NCI-H187 (cell line): ENCODE data around the gene JADE2.
"Not testable (repeated sequence)": the region's sequence is repeated elsewhere in the genome, so short reads cannot be mapped to it uniquely, and the experiment has no call there.

Experiments
- DNase-seq, 2 experiments: peaks; one replicate each; lab custom pipeline; 2025; lab: John Stamatoyannopoulos, UW

The JADE2 gene

DNA sequence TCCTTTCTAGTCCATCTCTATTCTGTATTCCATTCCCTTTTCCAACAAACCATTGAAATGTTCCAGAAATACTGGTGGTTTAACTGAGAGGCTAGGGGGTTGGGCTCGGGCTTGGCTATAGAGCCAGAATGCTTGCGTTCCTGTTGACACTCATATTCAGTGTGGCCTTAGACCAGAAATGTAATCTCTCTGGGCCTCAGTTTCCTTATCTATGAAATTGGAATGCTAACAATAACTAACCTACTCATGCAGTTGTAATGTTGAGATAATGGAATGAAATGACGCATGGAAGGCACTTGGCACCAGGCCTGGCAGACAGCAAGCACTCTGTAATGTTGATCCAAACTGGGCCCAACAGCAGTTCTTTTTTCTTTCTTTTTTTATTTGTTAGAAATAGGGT is 26.8 kb downstream of the JADE2 start:
- no peak for DNase-seq

DNA sequence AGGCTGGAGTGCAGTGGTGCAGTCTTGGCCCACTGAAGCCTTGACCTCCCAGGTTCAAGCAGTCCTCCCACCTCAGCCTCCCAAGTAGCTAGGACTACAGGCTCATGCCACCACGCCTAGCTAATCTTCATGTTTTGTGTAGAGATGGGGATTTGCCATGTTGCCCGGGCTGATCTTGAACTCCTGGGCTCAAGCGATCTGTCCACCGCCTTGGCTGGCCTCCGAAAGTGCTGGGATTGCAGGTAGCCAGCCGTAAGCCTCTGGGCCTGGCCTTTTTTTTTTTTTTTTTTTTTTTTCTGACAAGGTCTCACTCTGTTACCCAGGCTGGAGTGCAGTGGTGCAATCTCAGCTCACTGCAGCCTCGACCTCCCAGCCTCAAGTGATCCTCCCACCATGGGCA is 27.2 kb downstream of the JADE2 start:
- not testable (repeated sequence) for DNase-seq

- DNase-seq: no peak
Measured at GRCh38 chr5:134553821-134554267, 28.4 kb downstream of the JADE2 start.

DNA sequence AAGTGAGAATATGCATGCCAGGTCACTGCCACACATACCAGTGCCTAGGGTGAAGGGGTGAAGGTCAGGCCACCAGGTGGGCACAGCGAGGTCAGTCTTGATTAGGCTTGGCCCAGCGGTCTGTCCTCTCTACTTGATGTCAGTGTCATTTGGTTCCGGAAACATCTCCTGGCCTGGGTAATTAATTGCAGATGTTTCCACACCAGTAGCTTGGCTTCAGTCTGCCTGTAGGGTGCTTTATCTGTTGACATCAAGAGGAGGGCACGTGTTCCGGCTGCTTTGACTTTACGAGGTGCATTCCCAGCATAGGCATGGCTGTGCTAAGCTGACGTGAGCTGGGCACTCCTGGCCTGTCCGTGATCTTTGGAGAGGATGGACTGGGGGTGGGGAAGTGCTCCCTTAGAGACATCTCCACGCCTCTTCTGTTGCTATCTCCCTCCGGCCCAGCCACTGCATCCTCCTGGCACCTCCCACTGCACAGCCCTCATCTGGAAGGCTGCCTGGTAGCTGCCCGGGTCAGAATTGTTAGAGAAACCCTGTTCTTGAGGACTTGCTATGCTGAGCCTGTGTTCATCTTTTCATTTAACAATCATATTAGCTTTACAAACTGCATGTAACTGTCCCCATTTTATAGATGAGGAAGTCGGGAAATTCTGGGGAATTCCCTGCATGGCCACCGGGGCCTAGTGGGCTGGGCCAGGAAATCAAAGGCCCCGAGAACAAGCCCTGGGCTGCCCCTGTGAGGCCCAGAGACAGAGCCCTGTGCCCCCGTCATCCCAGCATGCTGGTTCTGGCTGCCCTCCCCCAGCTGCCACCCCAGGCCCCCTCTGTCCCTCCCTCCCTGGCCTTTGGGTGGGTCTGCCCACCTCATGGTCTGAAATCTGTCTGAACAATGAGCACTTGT is 29.1 kb downstream of the JADE2 start:
- DNase-seq: peak; percentile 3 to 19

GRCh38 chr5:134555223-134555889 is 29.9 kb downstream of the JADE2 start:
- no peak for DNase-seq

GRCh38 chr5:134555890-134556311 is 30.4 kb downstream of the JADE2 start:
- DNase-seq: no peak

GRCh38 chr5:134556588-134556987 is 31.1 kb downstream of the JADE2 start:
- not testable (repeated sequence) for DNase-seq

GRCh38 chr5:134556994-134557393 is 31.5 kb downstream of the JADE2 start:
- no peak for DNase-seq

- DNase-seq: no peak
Measured at GRCh38 chr5:134559672-134560071, 34.2 kb downstream of the JADE2 start.

GRCh38 chr5:134560698-134561097 is 35.2 kb downstream of the JADE2 start:
- no peak for DNase-seq

DNA sequence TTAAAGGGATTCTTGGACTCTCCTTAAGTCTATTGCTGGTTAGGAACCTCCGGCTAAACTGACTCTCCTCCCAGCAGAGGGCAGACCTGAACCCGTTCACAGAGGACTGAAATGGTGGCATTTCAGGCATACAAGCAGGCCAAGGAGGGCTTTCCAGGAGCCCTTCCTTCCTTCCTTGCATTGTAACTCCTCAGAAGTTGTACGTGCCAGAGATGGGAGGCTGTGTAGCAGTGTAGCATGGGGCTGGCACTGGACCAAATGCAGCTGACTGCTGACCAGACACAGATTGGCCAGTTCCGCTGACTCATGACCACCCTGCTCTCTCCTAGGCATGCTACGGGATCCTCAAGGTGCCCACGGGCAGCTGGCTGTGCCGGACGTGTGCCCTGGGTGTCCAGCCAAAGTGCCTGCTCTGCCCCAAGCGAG is 36.4 kb downstream of the JADE2 start:
- no peak for DNase-seq

- DNase-seq: no peak
Measured at GRCh38 chr5:134563221-134563620, 37.8 kb downstream of the JADE2 start.

DNA sequence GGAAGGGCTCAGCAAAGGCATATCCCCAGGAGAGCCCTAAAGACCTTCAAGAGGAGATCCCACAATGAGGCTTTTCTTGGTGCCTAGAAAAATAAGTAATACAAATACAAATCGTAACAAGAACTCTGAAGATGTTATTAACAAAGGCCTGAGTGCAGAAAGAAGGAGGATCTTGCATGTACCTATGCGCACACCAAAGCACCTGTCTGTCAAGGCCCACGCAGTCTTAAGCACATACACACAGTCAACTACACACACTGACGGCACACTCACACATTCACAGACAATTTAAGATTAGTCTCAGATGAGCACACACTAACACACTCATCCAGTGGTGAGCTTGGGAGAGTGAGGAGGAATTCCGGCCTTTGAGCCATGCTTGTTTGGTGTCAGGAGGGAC is 38.5 kb downstream of the JADE2 start:
- no peak for DNase-seq

DNA sequence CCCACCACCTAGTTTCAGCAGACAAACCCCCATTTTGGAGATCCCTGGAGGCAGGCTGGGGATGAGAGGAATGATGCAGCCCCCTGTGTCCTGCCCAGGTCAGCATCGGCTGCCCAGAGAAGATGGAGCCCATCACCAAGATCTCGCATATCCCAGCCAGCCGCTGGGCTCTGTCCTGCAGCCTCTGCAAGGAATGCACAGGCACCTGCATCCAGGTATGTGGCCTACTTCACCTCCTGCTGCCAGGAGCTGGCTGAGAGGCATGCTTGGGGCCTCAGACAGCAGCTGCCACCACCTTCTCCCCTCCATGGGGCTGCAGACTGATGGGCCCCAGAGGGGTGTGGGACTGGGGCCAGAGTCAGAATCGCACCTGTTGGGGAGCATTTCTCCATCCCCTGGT is 38.9 kb downstream of the JADE2 start:
- DNase-seq: no peak

DNA sequence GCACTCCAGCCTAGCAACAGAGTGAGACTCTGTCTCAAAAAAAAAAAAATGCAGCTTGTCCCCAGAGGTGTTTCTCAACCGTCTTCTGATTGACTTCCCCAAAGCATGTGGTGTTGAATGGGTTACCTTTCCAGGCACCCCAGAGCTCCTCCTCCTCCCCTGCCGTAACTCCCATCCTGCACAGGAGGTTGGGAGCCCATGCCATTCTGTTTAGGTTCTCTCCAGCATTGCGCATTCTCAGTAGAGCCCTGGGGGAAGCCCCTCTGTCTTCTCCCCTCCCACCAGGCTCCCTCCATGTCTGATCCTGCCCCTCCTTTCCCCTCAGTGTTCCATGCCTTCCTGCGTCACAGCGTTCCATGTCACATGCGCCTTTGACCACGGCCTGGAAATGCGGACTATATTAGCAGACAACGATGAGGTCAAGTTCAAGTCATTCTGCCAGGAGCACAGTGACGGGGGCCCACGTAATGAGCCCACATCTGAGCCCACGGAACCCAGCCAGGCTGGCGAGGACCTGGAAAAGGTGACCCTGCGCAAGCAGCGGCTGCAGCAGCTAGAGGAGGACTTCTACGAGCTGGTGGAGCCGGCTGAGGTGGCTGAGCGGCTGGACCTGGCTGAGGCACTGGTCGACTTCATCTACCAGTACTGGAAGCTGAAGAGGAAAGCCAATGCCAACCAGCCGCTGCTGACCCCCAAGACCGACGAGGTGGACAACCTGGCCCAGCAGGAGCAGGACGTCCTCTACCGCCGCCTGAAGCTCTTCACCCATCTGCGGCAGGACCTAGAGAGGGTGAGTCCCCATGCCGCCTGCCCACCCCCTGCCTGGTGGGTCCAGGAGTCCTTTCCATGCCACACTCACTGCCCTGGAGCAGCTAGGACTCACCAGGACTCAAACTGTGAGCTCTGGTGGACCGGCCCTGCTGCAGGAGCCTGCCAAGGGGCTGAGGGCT is 40.6 kb downstream of the JADE2 start:
- no peak for DNase-seq

DNA sequence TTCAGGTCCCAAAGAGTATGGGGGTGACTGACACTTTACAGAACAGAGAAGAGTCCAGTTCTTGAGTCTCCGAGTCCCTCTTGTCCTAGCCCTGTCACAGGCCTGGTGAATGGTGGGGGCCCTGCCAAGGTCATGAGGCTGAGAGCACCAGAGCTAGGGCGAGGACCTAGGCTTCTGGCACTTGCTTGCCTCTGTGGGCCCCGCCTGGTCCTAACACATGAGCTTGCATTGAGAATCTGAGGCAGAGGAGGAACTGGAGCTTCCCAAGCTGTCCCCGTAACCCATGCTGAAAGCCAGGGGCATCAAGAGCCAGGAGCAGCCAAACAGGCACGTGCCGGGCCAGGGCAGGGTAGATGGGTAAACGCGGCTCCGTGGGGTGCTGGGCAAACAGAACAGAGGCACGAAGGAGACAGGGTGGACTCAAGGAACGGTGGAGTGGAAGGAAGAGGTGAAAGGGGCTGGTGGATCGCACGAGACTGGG is 41.3 kb downstream of the JADE2 start:
- no peak for DNase-seq

- DNase-seq: no peak
Measured at GRCh38 chr5:134567641-134568336, 42.3 kb downstream of the JADE2 start.

DNA sequence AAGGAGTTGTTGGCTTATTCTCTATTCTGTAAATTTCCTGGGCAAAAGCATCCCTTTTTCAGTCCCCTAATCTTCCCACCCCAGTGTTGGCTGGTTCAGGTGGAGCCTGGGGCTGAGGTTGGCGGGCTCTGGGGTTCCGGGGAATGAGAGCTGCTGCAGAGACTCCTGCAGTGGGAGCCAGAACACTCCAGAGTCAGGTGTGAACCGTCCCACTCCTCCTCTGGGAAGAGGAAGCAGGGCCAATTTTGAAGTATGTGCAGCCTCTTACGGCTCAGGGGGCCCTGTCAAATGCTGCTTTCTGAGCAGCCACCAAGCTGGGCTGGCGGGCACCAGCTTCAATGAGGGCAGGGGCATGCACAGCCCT is 42.8 kb downstream of the JADE2 start:
- DNase-seq: no peak

DNA sequence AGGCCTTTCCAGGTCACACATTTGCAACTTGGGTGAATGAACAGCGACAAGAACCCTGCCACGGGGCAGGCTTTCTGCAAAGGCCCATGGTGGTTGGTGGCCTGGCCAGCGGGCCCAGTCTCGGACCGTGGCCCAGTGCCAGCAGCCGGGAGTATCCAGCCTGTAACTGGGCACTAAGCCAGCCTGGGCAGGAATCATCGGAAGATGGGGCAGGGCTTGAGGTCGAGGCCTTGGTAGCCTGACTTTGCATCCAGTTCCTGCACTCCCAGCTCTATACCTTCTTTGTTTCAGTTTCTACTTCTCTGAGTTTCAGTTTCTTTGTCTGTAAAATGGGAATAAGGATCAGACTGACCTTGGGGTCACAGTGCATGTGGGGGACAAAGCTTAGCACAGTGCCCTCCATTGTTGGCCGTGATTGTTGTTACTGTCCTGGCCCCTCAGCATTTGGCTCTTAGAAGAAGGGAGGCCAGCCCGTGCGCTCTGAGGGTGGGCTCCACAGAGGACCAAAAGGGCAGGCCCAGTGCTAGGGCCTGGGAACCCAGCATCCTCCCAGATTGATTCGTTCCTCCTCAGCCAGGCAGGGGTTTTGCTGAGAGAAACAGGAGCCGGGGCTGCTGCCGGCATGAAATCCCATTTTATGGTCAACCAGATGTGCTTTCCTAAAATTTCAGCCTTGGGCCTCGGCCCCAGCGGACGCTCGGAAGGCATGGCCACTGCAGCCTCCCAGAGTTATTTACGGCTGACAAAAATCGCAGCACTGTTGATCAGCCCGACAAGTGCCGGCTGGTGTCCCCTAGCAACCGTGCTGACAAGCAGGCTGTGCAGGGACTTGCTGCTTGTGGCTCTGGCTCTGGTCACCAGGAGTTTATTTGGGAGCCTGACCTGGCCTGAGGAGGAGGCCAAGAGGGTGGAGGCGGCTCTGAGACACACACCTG is 43.6 kb downstream of the JADE2 start:
- DNase-seq: no peak

DNA sequence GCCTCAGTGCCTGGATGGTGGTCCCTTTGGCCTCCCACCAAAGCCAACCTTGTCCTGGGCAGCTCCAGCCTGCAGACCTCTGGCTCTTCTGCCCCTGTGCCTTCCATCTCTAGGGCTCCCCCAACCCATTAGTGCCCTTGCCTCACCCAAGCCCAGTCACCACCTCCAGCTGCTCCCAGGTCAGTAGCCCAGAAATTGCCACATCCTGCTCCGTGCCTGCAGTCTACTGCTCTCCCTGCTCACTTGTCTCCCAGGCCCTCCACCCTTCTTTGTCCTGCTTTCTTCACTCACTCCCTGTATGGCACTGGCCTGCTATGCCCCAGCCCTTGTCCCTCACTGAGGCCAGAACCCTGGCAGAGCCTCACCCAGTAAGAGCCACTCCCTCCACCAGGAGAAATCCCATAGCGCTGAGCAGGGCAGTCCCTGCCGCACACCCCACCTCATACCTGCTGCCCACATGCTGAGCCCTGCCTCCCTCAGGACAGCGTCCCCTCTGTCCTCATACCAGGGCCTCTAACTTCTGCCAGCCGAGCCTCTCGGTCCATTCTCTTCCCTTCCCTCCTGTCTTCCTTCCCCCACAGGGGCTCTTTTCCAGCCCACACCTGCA is 44.4 kb downstream of the JADE2 start:
- DNase-seq: no peak
